OCI-LY1 (cell line): Measurements from ENCODE around the gene NIM1K.

Source experiments
- EZH2 ChIP-seq: fragments of 200-600 bp; sonication (generic), shearing (Covaris generic); IDR thresholded peaks from 2 replicates; pipeline ENCODE4 v1.8.0; 2017; ENCODE audit warnings: borderline replicate concordance, mixed run types, mild to moderate bottlenecking, antibody characterized with exemption, low read length, moderate library complexity, mixed read lengths
- TF ChIP-seq, protein P1 (sequence below): fragments of 200-600 bp; sonication (generic), shearing (Covaris generic); IDR thresholded peaks from 2 replicates; pipeline ENCODE4 v1.5.1; 2017; ENCODE audit warnings: mild to moderate bottlenecking, antibody characterized with exemption, low read length, moderate library complexity, mixed read lengths

DNA sequence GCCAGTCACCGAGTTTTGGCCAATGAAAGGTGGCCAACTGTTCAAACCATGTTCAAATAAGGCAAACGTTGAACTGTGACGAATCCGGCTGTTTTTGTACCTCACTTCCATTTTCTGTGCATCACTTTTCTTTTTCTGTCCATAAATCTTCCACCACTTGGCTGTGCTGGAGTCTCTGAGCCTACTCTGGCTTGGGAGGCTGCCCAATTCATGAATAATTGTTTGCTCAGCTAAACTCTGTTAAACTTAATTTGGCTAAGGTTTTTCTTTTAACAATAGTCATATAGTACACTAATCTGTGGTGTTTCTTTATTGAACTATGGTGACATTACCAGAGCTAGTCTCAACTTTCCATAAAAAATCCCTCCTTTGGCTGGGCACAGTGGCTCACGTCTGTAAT, 11.3 kb downstream of the NIM1K start:
- no peak for TF ChIP-seq EZH2
- TF ChIP-seq, protein P1, sequence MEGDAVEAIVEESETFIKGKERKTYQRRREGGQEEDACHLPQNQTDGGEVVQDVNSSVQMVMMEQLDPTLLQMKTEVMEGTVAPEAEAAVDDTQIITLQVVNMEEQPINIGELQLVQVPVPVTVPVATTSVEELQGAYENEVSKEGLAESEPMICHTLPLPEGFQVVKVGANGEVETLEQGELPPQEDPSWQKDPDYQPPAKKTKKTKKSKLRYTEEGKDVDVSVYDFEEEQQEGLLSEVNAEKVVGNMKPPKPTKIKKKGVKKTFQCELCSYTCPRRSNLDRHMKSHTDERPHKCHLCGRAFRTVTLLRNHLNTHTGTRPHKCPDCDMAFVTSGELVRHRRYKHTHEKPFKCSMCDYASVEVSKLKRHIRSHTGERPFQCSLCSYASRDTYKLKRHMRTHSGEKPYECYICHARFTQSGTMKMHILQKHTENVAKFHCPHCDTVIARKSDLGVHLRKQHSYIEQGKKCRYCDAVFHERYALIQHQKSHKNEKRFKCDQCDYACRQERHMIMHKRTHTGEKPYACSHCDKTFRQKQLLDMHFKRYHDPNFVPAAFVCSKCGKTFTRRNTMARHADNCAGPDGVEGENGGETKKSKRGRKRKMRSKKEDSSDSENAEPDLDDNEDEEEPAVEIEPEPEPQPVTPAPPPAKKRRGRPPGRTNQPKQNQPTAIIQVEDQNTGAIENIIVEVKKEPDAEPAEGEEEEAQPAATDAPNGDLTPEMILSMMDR = no peak
